ENCODE measurements around the gene FAM234B. TPM values are rescaled to one million over a fixed set of nuclear protein-coding genes. Genes with fewer than 3 reads are reported as not detected.

The FAM234B gene
- 5.9 and 6.2 TPM in 2 replicates for total RNA-seq

GRCh38 chr12:13044002-13044905 lies at the start of gene FAM234B:
Gene FAM234B (plus strand): TSS chr12:13044381. CDS start chr12:13044404, 23 bp downstream.

DNA sequence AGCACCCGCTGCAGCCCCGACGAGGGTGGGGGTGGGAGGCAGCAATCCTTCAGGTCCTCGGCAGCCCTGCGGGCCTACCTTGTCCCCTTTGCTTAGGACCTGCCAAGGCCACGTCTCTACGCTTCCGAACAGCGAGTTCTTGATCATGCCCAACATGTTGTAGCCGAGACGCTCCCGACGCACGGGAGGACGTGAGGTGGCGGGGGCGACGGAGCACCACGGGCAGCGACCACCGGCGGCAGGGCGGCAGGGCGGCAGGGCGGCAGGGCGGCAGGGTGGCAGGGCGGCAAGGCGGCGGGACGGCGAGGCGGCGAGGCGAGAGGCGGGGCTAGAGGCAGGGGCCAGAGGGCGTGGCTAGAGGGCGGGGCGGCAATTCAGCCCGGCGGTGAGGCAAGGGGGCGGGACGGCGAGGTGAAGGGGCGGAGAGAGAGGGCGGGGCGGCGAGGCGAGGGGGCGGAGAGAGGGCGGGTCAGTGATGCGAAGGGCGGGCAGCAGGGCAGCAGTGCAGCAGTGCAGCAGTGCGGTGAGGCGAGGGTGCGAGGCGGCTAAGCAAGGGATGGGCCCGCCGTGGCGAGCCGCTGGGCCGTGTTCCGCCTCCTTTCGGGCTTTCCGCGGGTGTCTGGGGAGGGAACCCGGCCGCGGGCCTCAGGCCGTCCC lies 44.1 kb upstream of the FAM234B start, which contains the start of gene HEBP1:
Gene HEBP1 (minus strand): TSS at position 307 of the 657 bp plus-strand sequence. CDS start 151 bp downstream, at position 156.

DNA sequence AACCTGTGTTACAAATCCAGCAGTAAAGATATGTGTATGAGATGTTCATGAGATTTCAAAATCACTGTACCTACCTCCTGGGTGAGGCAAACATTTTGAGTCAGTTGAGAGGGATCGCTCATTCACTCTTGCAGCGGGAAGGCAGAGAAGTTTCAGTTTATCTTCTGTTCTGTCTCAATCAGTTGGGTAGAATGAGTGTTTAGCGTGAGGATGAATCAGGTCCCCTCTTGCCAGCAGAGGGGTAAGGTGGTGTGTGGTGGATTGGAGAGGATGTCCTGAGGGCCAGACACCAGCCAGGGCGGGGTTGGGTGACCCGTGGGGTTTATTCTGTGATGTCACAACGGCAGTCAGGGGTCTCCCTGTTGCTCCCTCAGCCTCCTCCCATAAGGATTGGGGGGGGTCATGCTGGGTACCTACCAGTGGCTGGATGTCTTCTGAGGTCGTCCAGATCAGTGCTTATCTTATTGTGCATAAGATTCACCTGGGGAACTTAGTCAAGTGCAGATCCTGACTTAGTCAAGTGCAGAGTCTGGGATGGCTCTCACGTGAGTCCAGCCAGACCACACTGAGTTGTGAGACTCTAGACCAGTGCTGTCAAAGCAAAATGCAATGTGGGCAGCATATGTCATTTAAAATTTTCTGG lies 59.3 kb downstream of the FAM234B start, which contains the start of gene GSG1:
Gene GSG1 (minus strand): TSS at position 277 of the 643 bp plus-strand sequence. CDS start 155 bp downstream, at position 122.

Other genes with a start within 250 kb of the FAM234B start
- 57.7 and 88.9 TPM in 2 replicates for gene DDX47, start 231.0 kb upstream of the FAM234B start, total RNA-seq
- gene GPRC5A, start 152.8 kb upstream of the FAM234B start, total RNA-seq, result 34.2 and 41.6 TPM in 2 replicates
- gene GPRC5D, start 92.2 kb upstream of the FAM234B start, total RNA-seq, result 0.22 TPM in 1 of 2 replicates, not detected in the other
- 11.7 and 28.7 TPM in 2 replicates for gene HEBP1, start 44.1 kb upstream of the FAM234B start, total RNA-seq
- gene GSG1, start 59.3 kb downstream of the FAM234B start, total RNA-seq, result 0.76 TPM in 1 of 2 replicates, not detected in the other
- 106 and 325 TPM in 2 replicates for gene EMP1, start 152.3 kb downstream of the FAM234B start, total RNA-seq

All from placental epithelial cell (primary cell).